Neuronal stem cell (in vitro differentiated cells): ENCODE data around the gene SUN2.
A peak's percentile ranks its signal among the peaks of the same experiment; 100 is the strongest.

Experiments
- DNase-seq: peaks from one replicate; pipeline ENCODE4 v3.0.0-alpha.2; 2013; ENCODE audit warnings: low spot score
- H2AFZ ChIP-seq: one replicate; pipeline ENCODE4 v1.6.1; 2013; ENCODE audit warnings: mild to moderate bottlenecking, low read length, inconsistent platforms
- H2AK5ac ChIP-seq: 2 replicates; pipeline ENCODE4 v1.6.1; 2013; ENCODE audit warnings: low read depth, mild to moderate bottlenecking, inconsistent platforms, low read length, moderate library complexity, mixed read lengths
- H2BK120ac ChIP-seq: 2 replicates; pipeline ENCODE4 v1.6.1; 2013; ENCODE audit warnings: low read depth, mild to moderate bottlenecking, inconsistent platforms, low read length, moderate library complexity, mixed read lengths
- H2BK12ac ChIP-seq: one replicate; pipeline ENCODE4 v1.6.1; 2013; ENCODE audit warnings: low read length, inconsistent platforms
- H2BK15ac ChIP-seq: 2 replicates; pipeline ENCODE4 v1.6.1; 2013; ENCODE audit warnings: mild to moderate bottlenecking, low read length, inconsistent platforms, mixed read lengths
- H2BK5ac ChIP-seq: one replicate; pipeline ENCODE4 v1.6.1; 2013; ENCODE audit warnings: inconsistent platforms, mild to moderate bottlenecking, low read length, moderate library complexity
- H3K14ac ChIP-seq: one replicate; pipeline ENCODE4 v1.6.1; 2013; ENCODE audit warnings: low read length, inconsistent platforms
- H3K18ac ChIP-seq: 2 replicates; pipeline ENCODE4 v1.6.1; 2013; ENCODE audit warnings: low read length, inconsistent platforms
- H3K23ac ChIP-seq: 2 replicates; pipeline ENCODE4 v1.6.1; 2013; ENCODE audit warnings: low read depth, mild to moderate bottlenecking, mixed read lengths, low read length, inconsistent platforms; ENCODE audit not compliant: poor library complexity
- H3K27ac ChIP-seq: replicated peaks from 3 replicates; pipeline ENCODE4 v1.5.1; 2013; ENCODE audit warnings: low read length, inconsistent platforms
- H3K27me3 ChIP-seq, 3 experiments: 2 replicates each; pipeline ENCODE4 v1.6.1; 2013; ENCODE audit warnings: low read length in 3 of 3, mild to moderate bottlenecking in 2 of 3, inconsistent platforms in 1 of 3, low read depth in 1 of 3, mixed read lengths in 1 of 3, moderate library complexity in 1 of 3; ENCODE audit not compliant: control insufficient read depth in 3 of 3, insufficient read depth in 3 of 3
- H3K36me3 ChIP-seq, 2 donors: replicated peaks in 1 of 2; 2 replicates each; pipeline ENCODE4 v1.6.1; 2013; ENCODE audit warnings: low read length in 2 of 2; ENCODE audit not compliant: control insufficient read depth in 2 of 2, insufficient read depth in 2 of 2
- H3K4ac ChIP-seq: 2 replicates; pipeline ENCODE4 v1.6.1; 2013; ENCODE audit warnings: inconsistent platforms, mild to moderate bottlenecking, low read length, moderate library complexity
- H3K4me1 ChIP-seq, 2 donors: 1 replicate in 1 of 2; 2 replicates in 1 of 2; pipeline ENCODE4 v1.6.1; 2013; ENCODE audit warnings: low read length in 2 of 2, low read depth in 1 of 2; ENCODE audit not compliant: control insufficient read depth in 2 of 2, insufficient read depth in 1 of 2
- H3K4me2 ChIP-seq: one replicate; pipeline ENCODE4 v1.6.1; 2013; ENCODE audit warnings: mild to moderate bottlenecking, low read length, inconsistent platforms; ENCODE audit not compliant: insufficient read depth, poor library complexity, severe bottlenecking
- H3K4me3 ChIP-seq, 2 donors: 2 replicates each; pipeline ENCODE4 v1.5.1; 2013; ENCODE audit warnings: low read length in 2 of 2, mild to moderate bottlenecking in 2 of 2, inconsistent platforms in 1 of 2, moderate library complexity in 1 of 2
- H3K79me1 ChIP-seq: one replicate; pipeline ENCODE4 v1.6.1; 2013; ENCODE audit warnings: low read depth, mild to moderate bottlenecking, inconsistent platforms, low read length, moderate library complexity
- H3K9ac ChIP-seq: one replicate; pipeline ENCODE4 v1.6.1; 2013; ENCODE audit warnings: mild to moderate bottlenecking, low read depth, low read length, inconsistent platforms; ENCODE audit not compliant: poor library complexity
- H3K9me3 ChIP-seq, 2 donors: replicated peaks in 1 of 2; 2 replicates each; pipeline versions ENCODE3 to v1.6.1; 2013; ENCODE audit warnings: low read length in 2 of 2, mild to moderate bottlenecking in 2 of 2, inconsistent platforms in 1 of 2, low read depth in 1 of 2, mixed read lengths in 1 of 2, moderate library complexity in 1 of 2; ENCODE audit not compliant: control insufficient read depth in 2 of 2, insufficient read depth in 1 of 2
- H4K8ac ChIP-seq: one replicate; pipeline ENCODE4 v1.6.1; 2013; ENCODE audit warnings: low read depth, mild to moderate bottlenecking, inconsistent platforms, low read length, moderate library complexity
- H4K91ac ChIP-seq: one replicate; pipeline ENCODE4 v1.6.1; 2013; ENCODE audit warnings: low read length, low read depth, mild to moderate bottlenecking, inconsistent platforms; ENCODE audit not compliant: poor library complexity
- WGBS, 2 donors: extraction: QIAGEN DNeasy Blood & Tissue Kit; methylation state at CpG; one replicate each; pipeline ENCODE4 v1.1.7; 2013; ENCODE audit warnings: missing lambda C conversion rate in 2 of 2, mixed read lengths in 1 of 2; ENCODE audit not compliant: insufficient read length in 2 of 2, insufficient replicate concordance in 1 of 2; ENCODE audit errors: extremely low coverage in 2 of 2; 5-methylcytosine and 5-hydroxymethylcytosine counted together

Gene SUN2

DNA sequence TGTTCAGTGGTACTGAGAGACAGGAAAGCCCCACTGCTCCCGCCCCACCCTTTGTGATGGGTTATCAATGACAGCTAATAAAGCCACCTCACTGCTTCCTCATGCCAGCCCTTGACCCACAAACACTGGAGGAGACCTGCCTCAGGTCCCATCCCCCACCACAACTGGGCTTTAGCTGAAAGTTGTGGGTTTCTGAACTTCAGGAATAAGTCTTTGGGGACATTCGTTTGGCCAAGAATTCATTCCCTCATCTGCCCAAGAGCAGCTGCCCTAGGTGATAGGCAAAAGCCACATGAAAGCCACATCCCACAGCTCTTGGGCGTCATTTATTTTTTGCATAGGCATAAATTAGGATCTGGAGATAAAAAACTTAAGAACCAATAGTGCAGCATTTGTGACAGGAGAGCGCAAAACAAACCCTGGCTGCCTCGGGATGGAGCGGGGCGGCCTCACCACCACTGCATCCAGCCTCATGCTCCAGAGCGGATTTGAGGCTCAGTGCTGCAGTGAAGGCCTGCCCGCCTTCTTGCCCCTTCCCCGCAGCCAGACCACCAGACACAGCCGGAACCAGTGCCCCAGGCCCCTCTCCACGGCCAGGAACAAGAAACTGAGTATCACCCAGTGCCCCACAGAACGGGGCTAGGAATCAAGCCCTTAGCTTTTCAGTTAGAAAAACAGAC lies 21.2 kb downstream of the SUN2 start:
- WGBS, 2 donors, result no CpG with 5 or more reads among the region's 13 CpGs
- no peaks in the 10 kb centered on the region for H3K9me3 ChIP-seq
- H3K36me3 ChIP-seq, result peaks cover 63 to 100% of the 10 kb centered on the region in 2 donors
- no peaks in the 10 kb centered on the region for H3K79me1 ChIP-seq
- H3K4me3 ChIP-seq, result no peak overlapping the region
- no peak overlapping the region for H3K14ac ChIP-seq
- no peak overlapping the region for H4K91ac ChIP-seq
- H3K4me1 ChIP-seq, result no peaks in the 10 kb centered on the region
- no peak overlapping the region for H2AK5ac ChIP-seq
- H4K8ac ChIP-seq, result no peak overlapping the region
- no peak overlapping the region for H3K18ac ChIP-seq
- H3K27me3 ChIP-seq, result no peaks in the 10 kb centered on the region
- no peak overlapping the region for H2BK120ac ChIP-seq
- H2BK5ac ChIP-seq, result no peak overlapping the region
- no peak overlapping the region for H3K4ac ChIP-seq
- H2AFZ ChIP-seq, result no peak overlapping the region
- H3K9ac ChIP-seq, result no peak overlapping the region
- no peak for DNase-seq
- H3K23ac ChIP-seq, result no peak overlapping the region
- H2BK12ac ChIP-seq, result no peak overlapping the region
- H3K4me2 ChIP-seq, result no peak overlapping the region
- H3K27ac ChIP-seq, result no peak overlapping the region
- no peak overlapping the region for H2BK15ac ChIP-seq

GRCh38 chr22:38733724-38734381 lies 21.9 kb downstream of the SUN2 start:
- no peaks in the 10 kb centered on the region for H3K9me3 ChIP-seq
- no peak overlapping the region for H2AFZ ChIP-seq
- H3K4me1 ChIP-seq, result no peaks in the 10 kb centered on the region
- no peak for DNase-seq
- no peak overlapping the region for H3K4ac ChIP-seq
- H2BK15ac ChIP-seq, result no peak overlapping the region
- H3K18ac ChIP-seq, result peak overlapping the region; percentile 19
- WGBS, 2 donors, result no CpG with 5 or more reads among the region's 8 CpGs
- H3K23ac ChIP-seq, result no peak overlapping the region
- H4K91ac ChIP-seq, result no peak overlapping the region
- peak overlapping the region; percentile 47 for H2AK5ac ChIP-seq
- H3K27me3 ChIP-seq, result no peaks in the 10 kb centered on the region
- H2BK12ac ChIP-seq, result no peak overlapping the region
- H3K14ac ChIP-seq, result no peak overlapping the region
- H2BK5ac ChIP-seq, result peak overlapping the region; percentile 4
- H3K4me2 ChIP-seq, result no peak overlapping the region
- no peaks in the 10 kb centered on the region for H3K79me1 ChIP-seq
- H4K8ac ChIP-seq, result no peak overlapping the region
- H3K36me3 ChIP-seq, result peaks cover 63 to 100% of the 10 kb centered on the region in 2 donors
- H3K27ac ChIP-seq, result no peak overlapping the region
- no peak overlapping the region for H3K4me3 ChIP-seq
- no peak overlapping the region for H2BK120ac ChIP-seq
- H3K9ac ChIP-seq, result no peak overlapping the region

DNA sequence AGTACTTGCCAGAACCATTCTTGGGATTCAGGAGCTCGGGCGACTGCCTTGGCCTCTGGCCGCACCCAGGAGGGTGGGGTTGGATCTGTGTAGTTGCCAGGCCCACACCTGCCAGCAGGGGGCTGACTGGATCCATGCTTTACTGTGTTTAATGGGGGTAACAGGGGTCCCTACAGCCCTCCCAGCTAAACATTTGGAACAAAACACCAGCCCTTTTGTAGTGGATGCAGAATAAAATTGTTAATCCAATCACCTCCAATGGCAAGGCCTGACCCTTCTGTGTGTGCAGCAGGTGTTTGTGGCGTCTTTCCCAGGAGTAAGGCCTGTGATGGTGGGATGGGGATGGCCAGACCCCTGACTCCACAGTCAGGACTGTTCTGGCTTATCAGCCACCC lies 22.5 kb downstream of the SUN2 start:
- Histone ChIP-seq H3K36me3 (peaks cover 63 to 100% of the 10 kb centered on the region in 2 donors), H3K9me3 (no peaks in the 10 kb centered on the region), H3K23ac (no peak overlapping the region), H3K4me3 (no peak overlapping the region), H3K27ac (no peak overlapping the region), H3K79me1 (no peaks in the 10 kb centered on the region), H4K8ac (no peak overlapping the region), H3K18ac (peak overlapping the region; percentile 19), H3K27me3 (no peaks in the 10 kb centered on the region), H2AFZ (no peak overlapping the region), H2AK5ac (peak overlapping the region; percentile 47), H3K4me1 (no peaks in the 10 kb centered on the region), H3K9ac (no peak overlapping the region), H2BK12ac (no peak overlapping the region), H2BK15ac (no peak overlapping the region), H3K4ac (no peak overlapping the region), H2BK5ac (peak overlapping the region; percentile 4), H4K91ac (no peak overlapping the region), H3K14ac (no peak overlapping the region), H3K4me2 (no peak overlapping the region), H2BK120ac (no peak overlapping the region)
- WGBS, 2 donors, result no CpG with 5 or more reads among the region's 4 CpGs
- DNase-seq, result no peak

- H3K36me3 ChIP-seq, result peaks cover 67 to 100% of the 10 kb centered on the region in 2 donors
- no peak overlapping the region for H3K9ac ChIP-seq
- no peak overlapping the region for H3K23ac ChIP-seq
- H3K18ac ChIP-seq, result no peak overlapping the region
- H3K4me3 ChIP-seq, result no peak overlapping the region
- no peak overlapping the region for H2BK15ac ChIP-seq
- H2AFZ ChIP-seq, result no peak overlapping the region
- no peak overlapping the region for H3K4ac ChIP-seq
- H3K4me1 ChIP-seq, result no peaks in the 10 kb centered on the region
- H3K79me1 ChIP-seq, result peaks cover 3% of the 10 kb centered on the region
- no peaks in the 10 kb centered on the region for H3K27me3 ChIP-seq
- H3K4me2 ChIP-seq, result no peak overlapping the region
- no peak overlapping the region for H3K27ac ChIP-seq
- no CpG with 5 or more reads among the region's 13 CpGs for WGBS, 2 donors
- H2BK12ac ChIP-seq, result no peak overlapping the region
- H3K9me3 ChIP-seq, result no peaks in the 10 kb centered on the region
- DNase-seq, result no peak
- H2BK120ac ChIP-seq, result peak overlapping the region; percentile 53
- H3K14ac ChIP-seq, result no peak overlapping the region
- H4K8ac ChIP-seq, result no peak overlapping the region
- H4K91ac ChIP-seq, result no peak overlapping the region
- H2AK5ac ChIP-seq, result no peak overlapping the region
- no peak overlapping the region for H2BK5ac ChIP-seq
Measured at GRCh38 chr22:38732251-38732815, 23.5 kb downstream of the SUN2 start.
